Activated naive CD8-positive, alpha-beta T cell treated with anti-CD3 and anti-CD28 coated beads, Interleukin-2, amount 10 ng/mL, durations not matched to agents 7 days and 5 days (primary cell): ENCODE results near the gene CARHSP1. TPM values are rescaled to one million over a fixed set of nuclear protein-coding genes. Genes with fewer than 3 reads are reported as not detected.
"Not testable (repeated sequence)": the region's sequence is repeated elsewhere in the genome, so short reads cannot be mapped to it uniquely, and the experiment has no call there.

Source experiments
- ATAC-seq: fragments of 150-1000 bp; cut with Tn5 transposase; one replicate; pipeline ENCODE4 v1.10.0; 2021; ENCODE audit warnings: low read depth, moderate library complexity
- POLR2A ChIA-PET: fragments of 350-600 bp; sonication (Branson Sonifier 250); formaldehyde crosslinking; loops from one replicate; lab custom pipeline; 2021; ENCODE audit warnings: antibody characterized with exemption; lab: Charles Lee
- DNase-seq: peaks from one replicate; pipeline ENCODE4 v3.0.0; 2021
- H3K27ac Mint-ChIP-seq: one replicate; pipeline ENCODE4 v1.8.0; 2022; ENCODE audit warnings: mild to moderate bottlenecking, mixed read lengths
- H3K27me3 Mint-ChIP-seq: one replicate; pipeline ENCODE4 v1.8.0; 2022; ENCODE audit warnings: mild to moderate bottlenecking, moderate library complexity, mixed read lengths
- H3K36me3 Mint-ChIP-seq: one replicate; pipeline ENCODE4 v1.8.0; 2021; ENCODE audit warnings: mild to moderate bottlenecking, mixed read lengths
- H3K4me1 Mint-ChIP-seq: one replicate; pipeline ENCODE4 v1.8.0; 2021; ENCODE audit warnings: mixed read lengths
- H3K4me3 Mint-ChIP-seq: one replicate; pipeline ENCODE4 v1.8.0; 2022; ENCODE audit warnings: mild to moderate bottlenecking, moderate library complexity, mixed read lengths
- H3K9me3 Mint-ChIP-seq: one replicate; pipeline ENCODE4 v1.8.0; 2021; ENCODE audit warnings: mixed read lengths
- total RNA-seq, 2 experiments: library from RNA; stranded (reverse); gene quantifications; one replicate each; pipeline ENCODE4 v1.2.3, GENCODE V29; 2021

The CARHSP1 gene
- total RNA-seq, 2 experiments from 2014 or later, result 157 to 173 TPM

DNA sequence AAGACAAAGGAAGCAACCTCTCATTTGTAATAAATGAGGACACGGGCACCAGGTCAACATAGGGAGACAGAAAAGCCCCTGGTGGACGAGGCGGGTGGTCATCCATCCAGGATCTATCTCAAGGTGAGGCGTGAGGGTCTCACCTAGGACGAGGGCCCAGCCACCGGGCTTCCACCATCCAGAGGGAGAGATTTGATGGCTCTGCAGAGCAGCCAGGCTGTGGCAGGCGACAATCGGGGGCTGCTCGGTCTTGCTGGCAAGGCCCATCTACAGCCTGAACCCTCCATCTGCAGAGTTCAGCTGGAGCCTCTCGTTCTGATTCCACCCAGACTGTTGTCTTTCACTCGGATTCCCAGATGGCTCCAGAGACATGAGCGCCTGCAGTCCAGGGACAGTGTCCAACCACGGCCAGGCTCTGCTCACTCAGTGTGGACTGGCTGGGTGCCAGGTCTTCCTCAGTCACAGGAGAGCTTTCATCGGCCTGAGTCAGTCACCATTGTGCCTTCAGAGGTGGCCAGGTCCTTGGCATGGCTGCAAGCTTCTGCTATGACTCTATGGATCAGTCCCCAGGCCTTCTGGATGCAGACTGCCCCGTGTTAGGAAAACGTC, 19.2 kb upstream of the CARHSP1 start:
- Mint-ChIP-seq H3K4me1 (no peaks in the 10 kb centered on the region), H3K9me3 (no peaks in the 10 kb centered on the region), H3K4me3 (no peak overlapping the region), H3K27ac (no peak overlapping the region), H3K27me3 (peaks cover 6% of the 10 kb centered on the region), H3K36me3 (peaks cover 13% of the 10 kb centered on the region)
- POLR2A ChIA-PET, result no interaction called here
- DNase-seq (no peak), ATAC-seq (no peak)

DNA sequence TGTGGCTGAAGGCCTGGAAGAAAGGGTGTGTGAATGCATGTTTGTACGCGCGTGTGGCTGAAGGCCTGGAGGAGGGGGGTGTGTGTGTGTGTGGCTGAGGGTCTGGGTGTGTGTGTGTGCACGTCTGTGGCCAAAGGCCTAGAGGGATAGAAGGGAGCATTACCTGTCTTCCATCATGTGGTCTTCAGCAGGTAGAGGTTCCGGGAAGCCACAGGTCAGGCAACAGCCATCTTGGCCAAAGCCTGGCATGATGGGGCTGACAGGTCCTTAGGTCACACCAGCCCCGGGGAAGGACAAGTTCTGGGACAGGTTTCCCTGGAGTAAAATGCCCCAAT, 18.6 kb upstream of the CARHSP1 start:
- Mint-ChIP-seq H3K9me3 (no peaks in the 10 kb centered on the region), H3K27me3 (peaks cover 6% of the 10 kb centered on the region), H3K4me1 (no peaks in the 10 kb centered on the region), H3K4me3 (no peak overlapping the region), H3K27ac (no peak overlapping the region), H3K36me3 (peaks cover 13% of the 10 kb centered on the region)
- DNase-seq, result no peak
- POLR2A ChIA-PET, result no interaction called here
- no peak for ATAC-seq

DNA sequence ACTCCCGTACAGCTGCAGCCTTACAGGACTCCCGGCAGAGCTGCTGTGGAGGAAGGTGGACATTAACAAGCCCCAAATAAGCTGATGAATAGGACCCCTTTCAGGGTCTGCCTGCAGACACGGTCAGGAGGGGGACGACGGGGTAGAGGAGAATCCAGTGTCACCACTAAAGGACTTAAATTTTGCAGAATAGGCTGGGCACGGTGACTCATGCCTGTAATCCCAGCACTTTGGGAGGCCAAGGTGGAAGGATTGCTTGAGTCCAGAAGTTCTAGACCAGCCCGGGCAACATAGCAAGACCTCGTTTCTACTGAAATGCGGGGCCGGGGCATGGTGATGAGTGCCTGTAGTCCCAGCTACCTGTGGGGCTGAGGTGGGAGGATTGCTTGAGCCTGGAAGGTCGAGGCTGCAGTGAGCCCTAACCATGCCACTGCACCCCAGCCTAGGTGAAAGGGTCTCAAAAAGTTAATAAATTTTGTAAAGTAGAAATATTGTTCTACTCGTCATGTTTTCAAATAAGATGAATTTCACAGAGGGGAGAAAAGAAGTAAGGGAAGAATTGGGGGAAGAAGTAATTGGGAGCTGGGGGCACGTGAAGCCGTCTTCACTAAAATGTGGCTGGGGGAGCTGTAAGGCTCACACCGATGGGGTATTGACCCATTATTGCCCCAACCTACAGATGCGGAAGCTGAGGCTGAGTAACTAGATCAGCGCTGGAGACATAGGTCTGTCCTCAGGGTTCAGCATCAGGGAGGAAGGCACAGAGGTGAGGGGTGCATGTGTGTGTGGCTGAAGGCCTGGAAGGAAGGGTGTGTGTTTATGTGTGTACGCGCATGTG, 18.0 kb upstream of the CARHSP1 start:
- H3K36me3 Mint-ChIP-seq, result peaks cover 12% of the 10 kb centered on the region
- H3K4me3 Mint-ChIP-seq, result no peak overlapping the region
- no peak for DNase-seq
- no peaks in the 10 kb centered on the region for H3K9me3 Mint-ChIP-seq
- H3K4me1 Mint-ChIP-seq, result no peaks in the 10 kb centered on the region
- ATAC-seq, result no peak
- POLR2A ChIA-PET, result no interaction called here
- H3K27ac Mint-ChIP-seq, result no peak overlapping the region
- peaks cover 6% of the 10 kb centered on the region for H3K27me3 Mint-ChIP-seq

DNA sequence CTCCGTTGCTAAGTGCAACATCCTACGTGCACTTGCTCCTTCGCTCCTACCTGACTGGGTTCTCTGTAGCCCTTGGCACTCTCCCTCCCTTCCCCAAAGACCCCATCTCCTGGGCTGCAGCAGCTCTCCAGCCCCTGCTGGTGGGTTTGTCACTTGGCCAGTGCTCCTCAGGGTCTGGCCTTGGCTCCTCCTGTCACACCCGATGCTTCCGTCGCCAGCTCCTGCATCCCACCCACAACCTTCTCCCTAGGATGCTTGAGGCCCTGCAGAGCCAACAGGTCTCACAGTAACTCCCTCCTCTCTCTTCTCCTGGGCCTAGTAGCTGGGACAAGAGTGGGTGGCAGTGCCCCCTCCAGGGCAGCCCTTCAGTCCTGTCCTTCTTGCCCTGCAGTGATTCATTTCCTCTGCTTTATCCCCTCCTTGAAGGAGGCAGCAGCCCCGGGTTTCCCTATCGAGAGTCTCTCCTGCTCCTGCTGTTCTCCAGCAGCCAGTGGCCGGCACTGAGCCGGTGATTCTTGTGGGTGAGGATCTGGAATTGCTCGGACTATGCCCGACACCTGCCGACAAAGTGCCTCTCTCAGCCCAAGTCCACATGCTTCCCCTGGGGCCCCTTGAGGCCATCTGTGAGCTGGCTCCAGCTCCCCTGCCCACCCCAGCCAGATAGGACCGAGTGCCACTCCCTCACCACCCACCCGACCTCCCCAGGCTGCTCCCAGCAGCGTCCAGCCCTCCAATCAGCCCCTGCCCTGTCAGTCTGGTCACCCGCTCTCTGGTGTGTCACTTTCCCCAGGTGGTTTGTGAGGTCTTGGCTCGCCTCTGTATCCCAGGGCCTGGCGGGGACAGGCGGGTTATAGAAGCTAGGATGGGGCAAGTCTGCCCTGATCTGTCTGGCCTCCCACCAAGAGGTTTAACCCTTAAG, 17.1 kb upstream of the CARHSP1 start:
- Mint-ChIP-seq H3K27me3 (peaks cover 6% of the 10 kb centered on the region), H3K4me3 (no peak overlapping the region), H3K9me3 (no peaks in the 10 kb centered on the region), H3K36me3 (peaks cover 4% of the 10 kb centered on the region), H3K27ac (no peak overlapping the region), H3K4me1 (no peaks in the 10 kb centered on the region)
- POLR2A ChIA-PET, result no interaction called here
- DNase-seq (no peak), ATAC-seq (peak; percentile 12)

DNA sequence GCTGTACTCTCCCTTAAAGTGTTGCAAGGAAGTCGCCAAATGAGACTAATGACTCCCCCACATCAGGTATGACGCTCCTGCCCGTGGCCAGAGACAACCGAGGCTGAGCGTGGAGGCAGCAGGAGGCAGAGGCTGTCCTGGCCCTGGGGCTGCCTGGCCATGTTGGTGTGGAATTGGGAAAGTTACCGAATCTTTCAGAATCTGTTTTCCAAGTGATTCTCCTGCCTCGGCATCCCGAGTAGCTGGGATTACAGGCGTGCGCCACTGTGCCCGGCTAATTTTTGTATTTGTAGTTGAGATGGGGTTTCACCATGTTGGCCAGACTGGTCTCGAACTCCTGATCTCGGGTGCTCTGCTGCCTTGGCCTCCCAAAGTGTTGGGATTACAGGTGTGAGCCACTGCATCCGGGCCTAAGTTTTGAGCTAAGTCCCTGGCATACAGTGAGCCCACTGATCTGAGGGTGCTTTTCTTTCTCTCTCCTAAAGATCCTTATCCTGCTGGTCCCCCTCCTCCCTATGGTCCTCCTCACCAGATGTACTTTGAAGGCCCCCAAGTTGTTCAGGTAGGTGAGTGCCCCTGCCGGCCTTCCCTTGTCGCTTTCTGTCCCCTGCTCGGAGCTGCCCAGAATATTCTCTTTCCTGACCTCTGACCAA, 14.0 kb upstream of the CARHSP1 start:
- Mint-ChIP-seq H3K36me3 (peaks cover 4% of the 10 kb centered on the region), H3K4me3 (no peak overlapping the region), H3K9me3 (no peaks in the 10 kb centered on the region), H3K4me1 (peaks cover 11% of the 10 kb centered on the region), H3K27ac (no peak overlapping the region), H3K27me3 (peaks cover 6% of the 10 kb centered on the region)
- POLR2A ChIA-PET, result no interaction called here
- DNase-seq (no peak), ATAC-seq (no peak)

DNA sequence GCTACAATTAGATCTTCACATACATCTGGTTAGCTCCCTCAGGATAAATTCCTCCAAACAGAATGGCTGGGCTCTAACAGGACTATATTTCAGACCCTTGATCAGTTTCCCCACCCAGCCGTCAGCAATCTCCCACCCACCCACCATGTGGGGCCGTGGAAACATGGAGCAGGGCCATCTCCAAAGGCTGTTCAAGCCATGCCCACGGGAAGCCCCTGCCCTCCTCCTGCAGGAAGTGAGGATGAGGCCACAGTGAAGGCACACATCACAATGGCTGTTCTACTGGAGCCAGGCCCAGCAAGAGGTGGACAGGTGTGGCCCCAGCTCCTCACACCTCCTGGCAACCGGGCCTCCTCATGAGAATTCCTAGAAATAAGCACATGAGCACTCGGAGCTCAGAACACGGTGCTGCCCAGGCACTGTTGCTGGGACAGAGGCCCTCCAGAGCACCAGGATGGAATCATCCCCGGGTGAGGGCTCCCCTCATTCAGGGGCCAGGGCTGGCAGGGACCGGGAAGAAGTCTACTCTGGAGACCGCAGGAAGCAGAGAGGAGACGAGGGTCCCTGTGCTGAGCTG, 13.3 kb upstream of the CARHSP1 start, which contains the start of gene LITAFD:
Gene LITAFD (plus strand): TSS at position 311 of the 577 bp plus-strand sequence. CDS start 2,005 bp downstream, outside the sequence.
- H3K4me1 Mint-ChIP-seq, result peaks cover 13% of the 10 kb centered on the region
- DNase-seq, result no peak

DNA sequence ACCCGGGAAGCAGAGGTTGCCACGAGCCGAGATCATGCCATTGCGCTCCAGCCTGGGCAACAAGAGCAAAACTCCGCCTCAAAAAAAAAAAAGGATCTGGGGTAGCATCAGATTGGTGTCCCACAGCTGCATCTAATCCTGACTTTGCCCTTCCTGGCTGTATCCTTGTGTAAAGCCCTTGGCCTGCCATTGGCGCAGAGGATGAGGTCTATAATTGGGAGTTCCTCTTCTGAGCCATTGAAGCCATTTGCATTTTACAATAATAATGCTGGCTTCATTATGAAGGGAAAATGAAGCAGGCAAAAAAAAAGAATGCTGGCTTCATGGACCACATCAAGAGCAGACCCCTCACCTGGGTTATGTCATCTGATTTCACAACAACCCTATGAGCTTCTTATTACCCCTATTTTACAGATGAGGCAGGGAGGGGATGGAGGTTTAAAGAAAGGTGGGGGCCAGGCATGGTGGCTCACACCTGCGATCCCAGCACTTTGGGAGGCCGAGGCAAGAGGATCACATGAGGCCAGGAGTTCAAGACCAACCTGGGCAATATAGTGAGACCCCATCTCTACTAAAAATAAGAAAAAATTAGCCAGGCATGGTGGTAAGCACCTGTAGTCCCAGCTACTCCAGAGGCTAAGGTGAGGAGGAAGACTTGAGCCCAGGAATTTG, 12.2 kb upstream of the CARHSP1 start:
- POLR2A ChIA-PET, result interaction anchor here (0.5 to 4.7 kb wide), 6 partner anchors 12 to 253 kb away, joined by 3 to 40 read pairs (median 4); partner anchors contain the start of genes CARHSP1, PMM2 and TMEM186
- H3K9me3 Mint-ChIP-seq, result no peaks in the 10 kb centered on the region
- ATAC-seq (no peak), DNase-seq (no peak)
- peaks cover 6% of the 10 kb centered on the region for H3K27me3 Mint-ChIP-seq
- no peak overlapping the region for H3K4me3 Mint-ChIP-seq
- no peak overlapping the region for H3K27ac Mint-ChIP-seq
- H3K4me1 Mint-ChIP-seq, result peaks cover 13% of the 10 kb centered on the region
- no peaks in the 10 kb centered on the region for H3K36me3 Mint-ChIP-seq

More for the DNA sequence above, 13.3 kb upstream of the CARHSP1 start, which contains the start of gene LITAFD:
- Mint-ChIP-seq H3K9me3 (no peaks in the 10 kb centered on the region), H3K4me3 (no peak within 1 kb of the TSS), H3K27ac (no peak within 1 kb of the TSS), H3K36me3 (peaks cover under 1% of the 10 kb centered on the region), H3K27me3 (peaks cover 6% of the 10 kb centered on the region)
- POLR2A ChIA-PET, result interaction anchor here (4.7 kb wide), 1 partner anchor 13 kb away, joined by 40 read pairs; the partner anchor contains the start of gene CARHSP1
- no peak for ATAC-seq

DNA sequence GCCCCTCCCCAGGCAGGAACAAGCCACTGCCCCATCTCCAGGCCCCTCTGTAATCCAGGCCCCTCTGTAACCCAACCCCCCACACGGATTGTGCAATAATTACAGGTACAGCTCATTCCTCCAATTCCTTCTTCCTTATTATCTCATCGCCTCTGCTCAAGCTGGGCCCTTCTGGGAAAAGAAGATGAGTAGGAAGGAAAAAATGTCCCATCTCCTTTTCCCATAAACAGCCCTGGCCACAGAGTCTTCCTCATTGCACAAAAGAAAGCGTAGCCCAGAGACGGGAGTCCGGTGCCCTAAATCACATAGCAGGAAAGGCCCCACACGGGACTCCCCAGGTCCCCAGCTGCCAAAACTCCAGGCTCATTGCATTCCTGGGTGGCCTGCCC, 9.7 kb upstream of the CARHSP1 start:
- no peak overlapping the region for H3K27ac Mint-ChIP-seq
- ATAC-seq, result no peak
- POLR2A ChIA-PET, result interaction anchor here (4.7 kb wide), 1 partner anchor 10 kb away, joined by 40 read pairs; the partner anchor contains the start of gene CARHSP1
- DNase-seq, result no peak
- no peaks in the 10 kb centered on the region for H3K36me3 Mint-ChIP-seq
- H3K9me3 Mint-ChIP-seq, result no peaks in the 10 kb centered on the region
- H3K4me3 Mint-ChIP-seq, result no peak overlapping the region
- no peaks in the 10 kb centered on the region for H3K27me3 Mint-ChIP-seq
- H3K4me1 Mint-ChIP-seq, result peaks cover 22% of the 10 kb centered on the region

DNA sequence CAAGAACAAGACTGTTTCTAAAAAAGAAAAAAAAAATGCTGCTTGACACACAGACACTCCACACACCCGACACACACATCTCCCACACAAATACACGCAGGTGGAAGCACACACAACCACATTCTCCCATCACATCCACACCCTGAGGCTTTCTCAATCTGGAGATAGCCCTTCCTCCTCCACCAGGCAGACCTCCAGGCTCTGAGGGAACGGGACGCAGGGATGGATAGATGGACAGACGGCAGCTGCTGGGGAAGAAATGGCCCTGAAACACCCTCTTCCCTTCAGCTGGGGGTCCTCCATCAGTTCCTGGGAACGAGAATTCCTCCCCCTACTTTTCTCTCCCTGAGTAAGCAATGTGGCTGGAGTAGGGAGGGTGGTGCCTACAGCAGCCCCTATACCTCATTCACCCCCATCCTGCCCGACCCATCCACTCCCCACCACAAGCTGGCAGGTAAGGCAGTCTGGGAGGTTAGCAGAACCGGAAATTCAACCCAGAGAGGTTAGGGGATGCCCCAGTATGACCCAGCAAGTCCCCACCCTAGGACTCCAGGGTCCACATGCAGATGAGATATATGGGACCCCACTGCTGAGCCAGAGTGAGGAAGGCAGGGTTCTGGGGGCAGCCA, 9.2 kb upstream of the CARHSP1 start:
- Mint-ChIP-seq H3K4me3 (no peak overlapping the region), H3K36me3 (no peaks in the 10 kb centered on the region), H3K27me3 (no peaks in the 10 kb centered on the region), H3K9me3 (no peaks in the 10 kb centered on the region), H3K27ac (peak overlapping the region; percentile 25), H3K4me1 (peaks cover 22% of the 10 kb centered on the region)
- POLR2A ChIA-PET, result interaction anchor here (4.7 kb wide), 1 partner anchor 9 kb away, joined by 40 read pairs; the partner anchor contains the start of gene CARHSP1
- ATAC-seq (peak; percentile 37), DNase-seq (no peak)

DNA sequence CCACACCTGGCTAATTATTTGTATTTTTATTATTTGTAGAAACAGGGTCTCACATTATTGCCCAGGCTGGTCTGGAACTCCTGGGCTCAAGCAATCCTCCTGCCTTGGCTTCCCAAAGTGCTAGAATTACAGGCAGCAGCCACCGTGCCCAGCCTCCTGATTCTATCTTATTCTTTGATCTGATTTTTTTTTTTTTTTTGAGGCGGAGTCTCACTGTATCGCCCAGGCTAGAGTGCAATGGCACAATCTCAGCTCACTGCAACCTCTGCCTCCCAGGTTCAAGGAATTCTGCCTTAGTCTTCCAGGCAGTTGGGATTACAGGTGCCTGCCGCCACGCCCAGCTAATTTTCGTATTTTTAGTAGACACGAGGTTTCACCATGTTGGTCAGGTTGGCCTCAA, 6.5 kb upstream of the CARHSP1 start:
- not testable (repeated sequence) for H3K27ac Mint-ChIP-seq, H3K9me3 Mint-ChIP-seq, ATAC-seq, H3K27me3 Mint-ChIP-seq, H3K4me3 Mint-ChIP-seq, DNase-seq, H3K36me3 Mint-ChIP-seq
- POLR2A ChIA-PET, result interaction anchor here (0.7 kb wide), 1 partner anchor 18 kb away, joined by 3 read pairs; no protein-coding TSS in a partner anchor
- peaks cover 32% of the 10 kb centered on the region for H3K4me1 Mint-ChIP-seq

DNA sequence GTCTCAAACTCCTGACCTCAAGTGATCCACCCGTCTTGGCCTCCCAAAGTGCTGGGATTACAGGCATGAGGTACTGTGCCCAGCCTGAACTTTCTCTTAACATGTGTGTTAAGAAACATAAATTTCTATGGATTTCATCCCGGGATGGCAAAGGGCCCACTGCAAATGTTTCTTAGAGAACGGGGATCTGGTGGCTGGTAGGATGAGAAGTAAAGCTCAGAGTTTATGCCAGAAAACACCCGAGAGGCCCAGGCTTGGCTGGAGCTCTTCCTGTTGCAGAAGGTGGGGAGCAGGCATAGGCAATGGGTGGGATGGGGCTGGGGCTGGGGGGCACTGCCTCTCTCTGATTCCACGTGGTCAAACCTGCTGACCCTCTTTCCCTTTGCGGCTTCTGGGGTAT, 5.6 kb upstream of the CARHSP1 start:
- Mint-ChIP-seq H3K36me3 (no peaks in the 10 kb centered on the region), H3K27ac (peak overlapping the region; percentile 72), H3K4me1 (peaks cover 31% of the 10 kb centered on the region), H3K27me3 (no peaks in the 10 kb centered on the region), H3K9me3 (no peaks in the 10 kb centered on the region), H3K4me3 (peak overlapping the region; percentile 39)
- POLR2A ChIA-PET, result interaction anchor here (1.2 kb wide), 1 partner anchor 57 kb away, joined by 4 read pairs; no protein-coding TSS in a partner anchor
- ATAC-seq (no peak), DNase-seq (no peak)
